GM18867 (cell line): ENCODE data around the gene HCFC1R1.

Source experiments
- ATAC-seq: cut with Tn5 transposase; IDR thresholded peaks from one replicate; pipeline ENCODE4 v1.9.1; 2021; ENCODE audit warnings: mild to moderate bottlenecking, moderate library complexity; ENCODE audit not compliant: unreplicated experiment

Gene HCFC1R1

DNA sequence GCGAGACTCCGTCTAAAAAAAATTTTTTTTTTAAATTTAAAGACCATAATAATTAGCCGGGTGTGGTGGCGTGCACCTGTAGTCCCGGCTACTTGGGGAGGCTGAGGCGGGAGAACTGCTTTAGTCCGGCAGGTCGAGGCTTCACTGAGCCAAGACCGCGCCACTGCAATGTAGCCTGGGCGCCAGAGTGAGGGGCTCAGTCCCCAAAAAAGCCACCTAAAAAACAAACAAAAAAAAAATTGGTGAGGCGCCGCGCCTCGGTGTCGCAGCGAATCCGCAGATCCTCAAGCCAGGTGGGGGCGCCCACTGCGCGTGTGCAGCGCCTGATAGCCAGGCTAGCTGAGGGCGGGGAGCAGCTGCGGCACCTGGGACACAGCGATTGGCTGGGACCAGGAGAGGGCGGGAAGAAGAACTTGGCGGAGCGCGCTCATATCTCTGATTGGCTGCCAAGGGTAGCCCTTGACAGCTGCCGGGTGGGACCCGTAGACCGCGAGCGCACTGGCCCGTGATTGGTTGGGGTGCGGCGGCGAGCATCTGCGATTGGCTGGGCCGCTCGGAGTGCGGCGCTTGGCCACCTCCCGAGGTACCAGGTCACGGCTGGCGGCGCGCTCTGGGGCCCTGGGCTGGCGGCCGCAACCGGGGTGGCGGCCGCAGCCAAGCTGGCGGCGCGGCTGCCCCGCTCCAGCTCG is 20.0 kb downstream of the HCFC1R1 start:
- ATAC-seq, result peak; percentile 94

DNA sequence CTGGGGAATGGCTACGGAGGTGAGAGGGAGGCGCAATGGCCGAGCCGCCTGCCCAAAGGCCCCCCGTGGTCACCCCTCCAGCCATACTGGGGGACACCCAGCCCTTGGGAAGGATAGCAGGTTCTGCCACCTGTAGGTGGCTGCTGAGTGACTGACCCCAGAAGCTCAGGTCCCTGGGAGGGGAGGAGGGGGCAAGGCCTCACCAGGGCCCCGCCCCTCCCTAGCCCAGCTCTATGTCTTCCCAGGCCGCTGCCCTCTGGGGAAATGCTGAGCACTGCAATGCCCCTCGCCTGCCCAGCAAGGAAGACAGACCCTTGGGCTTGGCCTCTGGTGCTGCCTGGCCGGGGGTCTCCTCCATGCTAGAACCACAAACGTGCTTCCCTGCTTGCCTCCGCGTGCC is 22.4 kb downstream of the HCFC1R1 start:
- ATAC-seq, result no peak

DNA sequence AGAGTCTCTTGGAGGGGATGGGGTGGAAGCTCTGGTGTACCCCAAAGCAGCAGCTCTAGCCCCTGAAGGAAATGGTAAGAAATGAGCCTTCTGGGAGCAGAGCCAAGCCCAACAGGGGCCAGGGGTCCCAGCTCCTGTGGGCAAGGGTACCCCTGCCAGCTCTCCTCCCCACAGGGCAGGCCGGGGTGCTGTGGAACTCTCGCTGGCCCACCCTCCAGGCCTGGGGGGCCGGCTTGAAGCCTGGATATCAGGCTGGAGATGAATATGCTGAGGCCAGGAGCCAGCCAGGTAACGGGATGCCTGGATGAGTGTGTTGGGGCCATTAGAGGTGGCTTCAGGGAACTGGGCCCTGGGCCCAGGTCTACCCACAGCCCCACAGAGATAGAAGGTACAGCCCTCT is 23.2 kb downstream of the HCFC1R1 start:
- no peak for ATAC-seq

DNA sequence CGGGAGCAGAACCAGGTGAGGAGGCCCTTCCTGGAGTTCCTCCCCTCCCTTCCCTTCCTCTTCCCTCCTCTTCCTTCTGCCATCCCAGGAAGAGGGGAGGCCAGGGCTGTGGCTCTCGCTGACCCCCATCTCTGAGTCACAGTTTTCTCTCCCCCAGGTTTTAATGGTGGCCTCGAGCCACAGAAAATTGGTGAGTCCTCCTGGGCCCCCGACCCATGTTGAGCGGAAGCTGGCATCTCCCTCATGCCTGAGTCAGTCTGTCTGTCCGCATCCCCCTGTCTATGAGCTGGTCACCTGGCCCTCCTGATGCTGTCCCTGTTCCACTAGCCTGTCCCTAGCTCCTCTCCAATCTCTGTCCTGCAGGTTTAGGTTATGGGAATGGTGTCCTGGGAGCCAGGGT is 23.8 kb downstream of the HCFC1R1 start:
- ATAC-seq, result no peak

DNA sequence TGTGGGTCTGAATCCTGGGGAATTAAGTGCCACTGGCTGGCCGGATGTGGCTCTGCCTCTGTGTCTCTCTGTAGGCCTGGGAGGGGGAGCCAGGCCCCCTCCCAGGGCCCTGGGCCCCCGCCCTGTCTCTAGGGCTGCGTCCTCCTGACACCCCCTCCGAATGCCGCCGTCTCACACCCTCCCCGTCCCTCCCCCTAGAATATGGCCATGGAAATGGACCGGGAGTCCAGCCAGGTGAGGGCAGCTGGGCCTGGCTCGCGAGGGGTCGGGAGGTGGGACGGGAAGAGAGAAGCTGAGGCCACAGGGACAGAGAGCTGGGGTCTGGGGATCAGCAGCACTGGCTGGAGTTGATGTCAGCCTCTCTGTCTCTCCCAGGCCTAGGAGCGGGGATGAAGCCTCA is 27.4 kb downstream of the HCFC1R1 start:
- no peak for ATAC-seq

DNA sequence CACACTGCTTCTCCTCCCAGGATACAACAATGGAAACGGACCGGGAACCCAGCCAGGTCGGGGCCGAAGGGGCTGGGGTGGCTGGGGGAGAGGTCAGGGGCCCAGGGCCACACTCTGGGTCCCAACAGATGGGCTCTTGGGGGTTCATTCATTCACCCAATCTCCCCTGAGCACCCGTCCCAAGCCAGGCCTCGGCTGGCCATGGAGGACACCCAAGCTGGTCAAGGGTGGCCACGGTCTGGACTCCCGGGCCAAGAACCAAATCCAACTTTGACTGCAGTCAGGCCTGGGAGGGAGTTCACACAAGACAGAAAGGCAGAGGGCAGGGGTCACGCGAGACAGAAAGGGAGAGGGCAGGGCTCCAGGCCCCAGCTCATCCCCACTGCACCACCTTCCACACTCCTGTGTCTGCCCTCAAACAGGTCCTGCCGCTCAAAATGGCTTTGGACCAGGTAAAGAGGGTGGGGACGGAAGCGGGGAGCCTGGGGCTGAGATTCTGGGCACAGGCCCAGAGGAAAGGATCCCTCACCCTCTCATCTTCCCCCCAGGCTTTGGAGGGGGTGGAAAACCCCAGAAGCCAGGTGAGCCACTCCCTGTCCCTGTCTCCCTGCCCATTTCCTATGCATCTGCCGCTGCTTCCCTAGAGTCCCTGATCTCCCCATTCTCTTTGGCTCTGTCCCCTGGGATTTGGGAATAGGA is 31.2 kb downstream of the HCFC1R1 start:
- ATAC-seq, result no peak

DNA sequence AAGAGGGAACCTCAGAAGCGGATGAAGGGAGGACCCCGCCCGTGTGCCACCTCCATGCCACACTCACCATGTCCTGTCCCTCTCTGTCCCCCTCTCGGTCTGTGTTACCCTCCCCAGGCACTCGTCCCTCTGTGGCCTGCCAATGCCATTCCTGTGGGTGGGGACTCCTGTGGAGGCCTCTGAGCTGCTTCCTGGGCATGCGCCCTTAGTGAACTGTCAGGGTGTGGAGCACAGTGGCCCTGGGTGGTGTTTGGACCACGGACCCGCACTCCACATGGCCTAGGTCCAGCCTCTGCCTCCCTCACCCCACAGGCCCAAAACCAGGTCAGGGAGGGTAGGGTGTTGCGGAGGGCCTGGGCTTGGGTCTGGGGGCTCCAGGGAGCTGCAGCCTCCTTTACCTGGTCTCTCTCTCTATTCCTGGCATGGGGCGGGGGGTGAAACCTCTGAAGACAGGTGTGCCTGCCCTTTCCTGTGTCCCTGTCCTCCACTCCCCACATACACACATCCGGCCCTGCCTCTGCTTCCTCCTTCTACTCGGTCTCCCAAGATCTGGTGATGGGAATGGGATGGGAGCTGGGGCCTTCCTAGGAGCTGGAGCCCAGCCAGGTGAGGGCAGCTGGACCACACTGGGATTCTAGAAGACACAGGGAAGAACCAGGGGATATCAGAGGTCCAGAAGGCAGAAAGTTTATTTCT is 32.0 kb downstream of the HCFC1R1 start:
- no peak for ATAC-seq

DNA sequence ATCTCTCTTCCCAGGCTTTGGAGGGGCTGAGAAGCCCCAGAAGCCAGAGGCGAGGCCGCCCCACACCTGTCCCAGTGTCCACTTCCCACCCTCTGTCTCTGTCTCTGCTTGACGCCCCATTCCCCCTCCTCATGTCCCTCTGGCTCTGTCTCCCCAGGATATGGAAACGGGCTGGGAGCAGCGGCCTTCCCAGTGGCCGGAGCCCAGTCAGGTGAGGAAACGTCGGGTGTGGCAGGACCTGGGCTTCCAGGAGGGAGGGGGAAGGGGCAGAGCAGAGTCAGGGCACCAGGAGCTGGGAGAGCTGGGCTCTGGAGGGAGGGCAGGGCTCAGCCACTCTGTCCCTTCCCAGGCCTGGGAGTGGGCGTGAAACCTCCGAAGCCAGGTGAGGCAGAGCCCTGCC is 32.9 kb downstream of the HCFC1R1 start:
- ATAC-seq, result no peak

DNA sequence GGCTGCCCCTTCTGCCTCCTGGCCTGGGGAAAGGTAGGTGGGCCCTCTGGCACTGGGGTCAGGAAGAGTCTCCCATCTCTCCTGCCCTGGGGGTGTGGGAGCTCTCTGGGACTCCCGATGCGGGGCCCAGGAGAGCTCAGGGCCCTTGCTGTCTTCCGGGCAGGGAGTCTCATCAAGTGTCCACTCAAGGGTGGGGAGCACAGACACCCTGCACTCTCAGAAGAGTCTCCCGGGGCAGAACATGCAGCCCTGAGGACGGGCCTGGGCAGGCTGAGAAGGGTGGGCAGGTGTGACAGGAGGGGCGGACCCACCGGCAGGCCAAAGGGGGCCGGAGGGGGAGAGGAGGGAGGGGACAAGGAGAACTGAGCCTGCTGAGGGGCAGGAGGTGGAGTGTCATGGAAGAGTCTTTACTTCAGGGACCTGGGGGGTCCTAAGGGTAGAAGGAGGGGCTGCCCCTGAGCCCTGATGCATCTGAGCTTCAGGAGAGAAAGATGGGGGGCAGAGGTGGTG is 35.1 kb downstream of the HCFC1R1 start:
- ATAC-seq, result no peak

DNA sequence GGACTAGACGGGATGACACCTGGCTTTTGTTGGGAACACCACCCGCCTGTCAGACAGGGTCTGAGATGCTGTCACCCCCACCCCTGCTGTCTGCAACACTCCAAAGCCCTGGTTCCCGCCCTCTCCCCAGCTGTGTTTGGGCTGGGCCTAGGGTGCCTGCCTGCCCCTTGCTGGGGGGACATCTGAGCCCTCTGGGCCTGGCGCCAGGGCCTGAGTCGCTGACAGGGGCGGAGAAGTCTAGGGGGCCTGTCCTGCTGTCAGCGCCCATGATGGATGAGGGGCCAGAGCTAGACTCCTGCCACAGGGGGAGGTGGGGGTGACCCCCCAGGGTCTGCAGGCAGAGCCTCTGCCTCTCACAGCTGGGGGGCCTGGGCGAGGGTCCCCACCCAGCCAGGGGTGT is 35.9 kb downstream of the HCFC1R1 start:
- no peak for ATAC-seq

DNA sequence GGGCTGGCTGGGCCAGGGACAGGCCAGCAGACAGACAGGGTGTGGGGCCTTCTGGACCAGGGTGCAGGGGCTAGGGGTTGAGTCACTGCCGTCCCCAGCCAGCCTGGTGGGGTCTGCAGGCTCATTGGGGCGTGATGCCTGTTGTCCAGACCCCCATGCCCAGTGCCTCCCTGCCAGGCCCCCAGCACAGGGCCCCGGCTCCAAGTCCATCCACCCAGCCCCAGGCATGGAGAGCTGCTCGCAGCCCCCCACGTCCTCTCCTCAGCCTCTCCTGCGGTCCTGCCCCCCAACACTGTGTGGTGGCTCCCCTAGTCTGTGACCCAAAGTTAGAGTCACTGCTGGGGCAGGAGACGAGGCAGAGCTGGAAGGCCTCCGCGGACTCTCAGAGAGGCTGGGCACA is 36.5 kb downstream of the HCFC1R1 start:
- ATAC-seq, result no peak

DNA sequence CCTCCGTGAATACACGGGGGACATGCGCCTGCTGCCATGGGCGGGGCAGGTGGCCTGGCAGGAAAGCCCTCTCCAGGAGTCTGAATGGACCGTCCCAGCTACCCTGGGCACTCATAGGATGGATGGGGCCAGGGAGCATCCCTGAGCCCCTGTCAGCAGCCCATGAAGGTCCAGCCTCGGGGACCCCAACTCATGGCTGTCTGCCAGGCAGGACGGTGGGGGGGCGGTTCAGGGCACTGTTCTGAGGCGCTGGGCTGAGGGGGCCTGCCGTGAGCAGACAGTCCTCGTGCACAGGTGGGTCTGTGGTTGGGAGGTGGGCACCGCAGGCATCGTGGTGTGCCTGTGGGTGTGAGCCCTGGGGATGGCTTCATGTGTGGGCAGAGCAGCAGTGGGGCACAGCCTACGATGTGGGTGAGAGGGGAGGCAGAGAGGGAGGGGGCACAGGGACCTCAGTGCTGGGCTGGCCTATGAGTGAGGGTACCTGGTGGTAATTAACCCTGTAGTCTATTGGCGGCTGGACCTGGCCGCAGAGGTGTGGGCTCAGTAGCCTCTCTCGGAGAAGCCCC is 37.0 kb downstream of the HCFC1R1 start:
- no peak for ATAC-seq

DNA sequence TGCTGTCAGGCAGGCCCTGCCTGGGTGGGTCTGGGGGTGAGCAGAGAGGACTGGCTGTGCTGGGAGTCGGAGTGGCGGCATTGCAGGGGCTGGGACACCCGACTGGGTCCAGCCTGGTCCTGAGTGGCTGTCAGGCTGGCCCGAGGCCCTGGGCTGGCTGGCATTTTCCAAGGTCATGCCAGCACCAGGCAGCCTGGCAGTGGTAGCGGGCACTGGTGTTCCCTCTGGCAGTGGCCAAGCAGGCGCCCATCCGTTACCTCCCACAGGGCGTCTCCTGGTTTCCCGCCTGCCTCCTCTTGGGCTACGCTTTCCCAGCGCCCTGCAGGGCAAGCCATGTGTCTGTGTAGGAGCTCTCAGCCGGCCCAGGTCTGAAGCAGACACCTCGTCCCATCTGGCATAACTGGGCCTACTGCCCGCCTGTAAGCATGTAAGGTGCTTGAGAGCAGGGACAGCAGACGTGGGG is 37.8 kb downstream of the HCFC1R1 start:
- ATAC-seq, result no peak

DNA sequence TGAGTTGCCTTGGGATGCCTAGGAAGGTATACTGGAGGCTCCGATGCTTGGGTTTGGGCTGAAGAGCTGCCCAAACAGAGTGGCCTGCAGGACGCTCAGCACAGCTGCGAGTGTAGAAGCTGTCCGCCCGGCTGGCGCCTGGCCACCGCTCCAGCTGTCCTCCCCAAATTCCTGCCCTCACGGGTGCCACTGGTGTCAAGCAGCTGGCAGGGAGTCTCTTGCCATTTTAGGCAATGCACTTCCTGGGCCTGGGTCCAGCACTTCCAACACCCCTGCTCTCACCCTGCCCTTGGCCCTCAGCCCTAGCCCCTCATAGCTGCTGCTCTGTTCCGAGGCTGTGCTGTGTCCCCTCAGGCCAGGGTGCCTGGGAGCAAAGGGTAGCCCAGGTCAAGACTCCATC is 38.3 kb downstream of the HCFC1R1 start:
- no peak for ATAC-seq

DNA sequence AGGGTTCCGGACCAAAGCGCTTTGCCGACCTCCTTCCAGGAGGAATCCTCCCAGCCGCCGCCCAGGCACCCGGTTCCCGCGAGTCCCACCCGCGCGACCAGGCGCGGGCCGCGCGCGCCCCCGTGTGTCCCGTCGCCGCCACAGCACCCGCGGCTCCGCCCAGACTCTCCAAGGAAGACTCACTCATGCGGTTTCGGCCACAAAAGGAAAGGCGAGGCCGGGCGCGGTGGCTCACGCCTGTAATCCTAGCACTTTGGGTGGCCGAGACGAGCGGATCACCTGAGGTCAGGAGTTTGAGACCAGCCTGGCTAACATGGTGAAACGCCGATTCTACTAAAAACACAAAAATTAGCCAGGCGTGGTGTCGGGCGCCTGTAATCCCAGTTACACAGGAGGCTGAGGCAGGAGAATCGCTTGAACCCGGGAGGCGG is 40.0 kb downstream of the HCFC1R1 start:
- ATAC-seq, result peak; percentile 29

DNA sequence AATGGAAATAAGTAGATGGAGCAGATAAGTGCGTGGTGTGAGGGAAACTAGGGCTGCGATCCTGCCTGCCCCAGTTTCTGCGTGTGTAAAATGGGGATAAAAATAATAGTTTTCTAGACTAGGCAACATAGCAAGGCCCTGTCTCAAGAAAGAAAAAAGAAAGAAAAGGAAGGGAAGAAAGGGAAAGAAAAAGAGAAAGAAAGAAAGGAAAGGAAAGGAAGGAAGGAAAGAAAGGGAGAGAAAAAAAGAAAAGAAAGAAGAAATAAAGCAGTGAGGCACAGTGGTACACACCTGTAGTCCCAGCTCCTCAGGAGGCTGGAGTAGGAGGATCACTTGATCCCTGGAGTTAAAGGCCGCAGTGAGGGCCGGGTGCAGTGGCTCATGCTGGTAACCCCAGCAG is 41.3 kb downstream of the HCFC1R1 start:
- ATAC-seq, result no peak

DNA sequence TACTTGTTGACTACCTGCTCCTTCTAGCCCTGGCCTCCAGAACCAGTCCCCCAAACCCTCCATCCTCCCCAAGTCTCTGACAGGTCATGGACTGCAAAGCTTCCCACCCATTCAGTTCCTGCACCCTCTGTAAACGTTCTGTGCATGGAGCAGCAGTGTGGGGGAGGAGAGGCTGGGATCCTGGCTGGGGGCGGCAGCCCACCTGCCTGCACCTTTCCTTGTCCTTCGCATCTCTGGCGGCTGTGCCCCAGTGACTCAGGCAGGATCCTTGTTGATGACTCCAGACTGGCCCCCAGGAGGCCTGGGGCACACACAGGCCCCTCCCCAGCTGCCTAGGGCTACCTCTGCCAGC is 41.9 kb downstream of the HCFC1R1 start:
- ATAC-seq, result no peak

DNA sequence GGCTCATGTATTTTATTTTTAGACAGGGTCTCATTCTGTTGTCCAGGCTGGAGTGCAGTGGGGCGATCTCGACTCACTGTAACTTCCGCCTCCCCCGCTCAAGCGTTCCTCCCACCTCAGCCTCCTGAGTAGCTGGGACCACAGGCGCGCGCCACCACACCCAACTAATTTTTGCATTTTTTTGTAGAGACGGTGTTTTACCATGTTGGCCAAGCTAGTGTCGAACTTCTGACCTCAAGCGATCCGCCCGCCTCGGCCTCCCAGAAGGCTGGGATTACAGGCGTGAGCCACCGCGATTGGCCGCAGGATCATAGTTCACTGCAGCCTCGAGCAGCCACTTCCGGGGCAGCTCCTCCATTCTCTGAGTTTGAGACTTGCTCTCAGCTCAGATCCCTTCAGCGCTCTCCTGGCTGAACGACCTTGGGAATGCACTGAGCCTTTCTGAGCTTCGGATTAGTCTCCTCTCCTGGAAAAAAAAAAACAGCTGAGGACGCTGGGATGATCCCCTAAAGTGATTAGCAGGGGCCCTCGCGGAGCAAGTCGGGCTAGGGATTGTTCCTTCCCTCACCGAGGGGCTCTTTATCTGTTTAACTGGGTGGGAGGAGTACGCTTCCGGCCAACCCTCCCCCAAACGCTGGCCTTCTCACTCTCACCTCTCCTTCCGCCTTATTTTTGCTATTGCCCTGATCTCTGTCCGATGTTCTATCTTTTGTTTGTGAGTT is 42.4 kb downstream of the HCFC1R1 start:
- ATAC-seq, result no peak

DNA sequence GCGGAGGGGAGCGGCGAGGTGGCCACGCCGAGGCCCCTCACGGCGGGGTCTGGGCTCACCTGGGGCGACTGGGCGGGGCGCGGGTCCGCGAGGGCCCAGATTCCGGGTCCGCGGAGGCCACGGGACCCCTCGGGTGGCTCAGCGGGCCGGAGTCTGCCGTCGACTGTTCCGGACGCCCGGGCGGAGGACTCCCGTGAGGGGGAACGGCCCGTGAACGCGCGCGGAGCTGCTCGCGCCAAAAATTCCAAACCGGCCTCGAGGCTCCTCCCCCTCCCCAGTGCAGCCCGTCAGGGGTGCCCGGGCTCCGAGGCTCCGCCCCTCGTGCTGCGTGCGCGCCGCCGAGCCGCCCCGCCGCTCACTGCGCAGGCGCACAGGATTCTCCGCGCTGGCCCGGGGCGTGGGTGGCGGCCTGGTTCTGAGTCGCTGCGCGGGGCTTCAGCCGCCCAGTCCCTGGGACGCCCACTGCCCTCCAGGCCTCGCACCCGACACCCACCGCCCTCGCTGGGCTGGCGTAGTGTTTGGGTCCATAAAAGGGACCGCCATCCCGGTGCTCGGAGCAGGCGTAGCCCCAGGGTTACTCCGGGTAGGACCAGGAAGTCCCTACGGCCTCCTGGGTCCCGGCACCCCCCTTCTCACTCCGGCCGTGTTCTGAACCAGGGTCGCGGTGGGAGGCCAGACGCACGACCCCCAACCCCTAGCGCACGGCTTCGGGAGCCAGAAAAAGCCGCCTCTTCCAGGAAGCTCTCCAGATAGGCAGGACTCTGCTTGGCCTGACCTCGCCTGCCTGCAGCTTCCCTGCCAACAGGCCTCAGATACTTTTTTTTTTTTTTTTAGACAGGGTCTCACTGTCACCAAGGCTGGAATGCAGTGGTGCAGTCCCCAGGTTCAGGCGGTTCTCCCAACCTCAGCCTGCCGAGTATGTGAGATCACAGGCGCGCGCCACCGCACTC is 43.2 kb downstream of the HCFC1R1 start, which contains the start of gene PKMYT1:
PKMYT1 (minus strand) TSS at position 220 of the 950 bp plus-strand sequence. CDS start 789 bp downstream, outside the sequence.
- peak; percentile 78 for ATAC-seq
